Measurements from ENCODE around the gene LCE5A.
A peak's percentile ranks its signal among the peaks of the same experiment; 100 is the strongest.
"Not testable (repeated sequence)": the region's sequence is repeated elsewhere in the genome, so short reads cannot be mapped to it uniquely, and the experiment has no call there.

The LCE5A gene

DNA sequence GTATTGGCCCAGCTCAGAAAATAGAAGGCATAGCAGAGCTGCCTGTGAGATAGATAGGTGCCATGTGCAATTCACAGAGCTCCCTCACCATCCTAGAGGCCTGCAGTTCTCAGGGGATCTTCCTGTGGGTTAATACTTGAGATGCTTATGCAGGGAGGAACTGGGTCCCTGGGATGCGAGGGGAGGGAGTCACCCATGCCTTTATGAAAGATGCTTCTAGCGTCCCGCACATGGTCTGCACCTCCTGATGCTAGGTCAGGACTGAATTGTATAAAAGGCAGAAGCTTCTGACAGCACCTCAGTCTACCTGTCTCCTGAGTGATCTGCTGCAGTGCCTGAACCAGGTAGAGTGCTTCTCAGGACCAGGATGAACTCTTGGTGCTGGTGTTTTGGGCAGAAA, at the start of gene LCE5A:
Gene LCE5A, plus strand, starts transcription at position 301 of the 400 bp plus-strand sequence. CDS start 732 bp downstream, outside the sequence.
- Histone ChIP-seq H3K27ac (no peak within 1 kb of the TSS), H3K4me3 (no peak within 1 kb of the TSS)

GRCh38 chr1:152461544-152461943, 49.1 kb upstream of the LCE5A start:
- Histone ChIP-seq H3K4me3 (no peak overlapping the region), H3K27ac (no peak overlapping the region)

DNA sequence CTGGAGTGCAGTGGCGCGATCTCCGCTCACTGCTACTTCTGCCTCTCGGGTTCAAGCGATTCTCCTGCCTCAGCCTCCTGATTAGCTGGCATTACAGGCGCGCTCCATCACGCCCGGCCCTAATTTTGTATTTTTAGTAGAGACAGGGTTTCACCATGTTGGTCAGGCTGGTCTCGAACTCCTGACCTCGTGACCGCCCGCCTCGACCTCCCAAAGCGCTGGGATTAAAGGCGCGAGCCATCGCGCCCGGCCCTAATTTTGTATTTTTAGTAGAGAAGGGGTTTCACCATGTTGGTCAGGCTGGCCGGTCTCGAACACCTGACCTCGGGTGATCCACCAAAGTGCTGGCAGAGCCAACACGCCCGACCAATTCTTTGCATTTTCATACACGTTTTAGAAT, 48.0 kb upstream of the LCE5A start:
- Histone ChIP-seq H3K4me3 (no peak overlapping the region), H3K27ac (no peak overlapping the region)

DNA sequence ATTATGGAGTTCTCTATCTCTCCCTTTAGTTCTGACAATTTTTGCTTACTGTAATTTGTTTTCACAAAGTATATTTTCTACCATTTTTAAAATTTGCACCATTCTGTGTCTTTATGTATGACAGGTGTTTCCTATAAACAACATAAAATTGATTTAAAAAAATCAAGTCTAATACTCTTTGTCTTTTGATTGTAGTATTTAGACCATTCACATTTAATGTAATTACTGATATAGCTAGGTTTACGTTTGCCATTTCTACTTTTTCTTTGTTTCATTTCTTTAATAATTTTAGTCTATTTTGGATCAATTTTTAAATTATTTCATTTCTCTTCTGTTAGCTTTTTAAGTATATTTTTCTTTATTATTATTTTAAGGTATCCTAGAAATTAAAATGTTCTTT, 44.4 kb upstream of the LCE5A start:
- no peak overlapping the region for H3K27ac ChIP-seq

GRCh38 chr1:152473887-152474537, 36.6 kb upstream of the LCE5A start:
- no peak overlapping the region for H3K4me3 ChIP-seq
- no peak overlapping the region for H3K27ac ChIP-seq

More for the DNA sequence above, 44.4 kb upstream of the LCE5A start:
- no peak overlapping the region for H3K4me3 ChIP-seq

- Histone ChIP-seq H3K27ac (no peak overlapping the region), H3K4me3 (no peak overlapping the region)
Measured at GRCh38 chr1:152479792-152480595, 30.6 kb upstream of the LCE5A start.

GRCh38 chr1:152481869-152482664, 28.5 kb upstream of the LCE5A start:
- Histone ChIP-seq H3K27ac (no peak overlapping the region), H3K4me3 (no peak overlapping the region)

GRCh38 chr1:152486400-152487006, 24.1 kb upstream of the LCE5A start:
- no peak overlapping the region for H3K4me3 ChIP-seq
- H3K27ac ChIP-seq, result no peak overlapping the region

DNA sequence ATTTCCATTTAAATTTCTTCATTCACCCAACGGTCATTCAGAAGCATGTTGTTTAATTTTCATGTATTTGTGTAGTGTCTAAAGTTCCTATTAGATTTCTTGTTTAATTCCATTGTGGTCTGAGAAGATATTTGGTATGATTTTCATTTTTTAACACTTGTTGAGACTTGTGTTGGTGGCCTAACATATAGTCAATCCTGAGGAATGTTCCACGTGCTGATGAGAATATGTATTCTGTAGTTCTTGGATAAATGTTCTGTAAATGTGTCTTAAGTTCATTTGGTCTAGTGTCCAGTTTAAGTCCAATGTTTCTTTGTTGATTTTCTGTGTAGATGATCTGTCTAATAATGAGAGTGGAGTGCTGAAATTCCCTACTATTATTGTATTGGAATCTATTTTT, 22.7 kb upstream of the LCE5A start:
- Histone ChIP-seq H3K4me3 (no peak overlapping the region), H3K27ac (no peak overlapping the region)

DNA sequence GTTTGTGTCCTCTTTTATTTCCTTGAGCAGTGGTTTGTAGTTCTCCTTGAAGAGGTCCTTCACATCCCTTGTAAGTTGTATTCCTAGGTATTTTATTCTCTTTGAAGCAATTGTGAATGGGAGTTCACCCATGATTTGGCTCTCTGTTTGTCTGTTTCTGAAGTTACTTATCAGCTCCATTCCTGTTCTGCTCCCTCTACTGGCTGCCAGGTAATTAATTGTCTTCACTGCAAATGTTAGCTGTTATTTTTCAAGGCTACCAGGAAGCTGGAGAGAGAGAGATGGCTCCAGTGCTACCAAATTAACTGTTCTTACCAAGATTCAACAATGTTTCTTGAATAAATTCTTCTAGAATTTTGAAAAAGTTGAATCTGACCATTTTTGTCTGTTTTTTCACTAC, 19.1 kb upstream of the LCE5A start:
- H3K27ac ChIP-seq, H3K4me3 ChIP-seq: not testable (repeated sequence)

GRCh38 chr1:152495066-152495675, 15.4 kb upstream of the LCE5A start:
- no peak overlapping the region for H3K27ac ChIP-seq
- H3K4me3 ChIP-seq, result no peak overlapping the region

- Histone ChIP-seq H3K4me3 (no peak overlapping the region), H3K27ac (no peak overlapping the region)
Measured at GRCh38 chr1:152497273-152497672, 13.3 kb upstream of the LCE5A start.

DNA sequence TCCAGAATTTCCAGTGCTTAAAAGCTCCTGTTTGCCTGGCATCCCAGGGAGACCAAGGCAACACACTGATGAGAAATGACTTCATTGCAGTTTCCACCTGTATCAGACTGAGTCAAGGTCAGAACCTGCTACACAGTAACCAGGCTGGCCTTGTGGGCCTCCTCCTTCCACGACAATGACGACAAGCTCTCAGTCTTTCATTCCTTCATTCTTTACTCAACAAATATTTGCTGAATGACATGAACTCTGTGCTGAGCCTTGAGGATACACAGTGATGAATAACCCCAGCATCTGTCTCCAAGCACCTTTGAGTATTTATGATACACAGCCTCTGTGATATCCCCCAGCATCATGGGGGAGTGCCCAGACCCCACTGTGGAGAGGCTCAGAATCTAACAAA, 8.9 kb upstream of the LCE5A start:
- Histone ChIP-seq H3K27ac (peak overlapping the region in 3 of 21 experiments; percentile 66 to 69 (median 67)), H3K4me3 (no peak overlapping the region)

GRCh38 chr1:152502496-152503180, 8.0 kb upstream of the LCE5A start:
- no peak overlapping the region for H3K4me3 ChIP-seq
- H3K27ac ChIP-seq, result peak overlapping the region in 7 of 21 experiments; percentile 3 to 69 (median 40)

DNA sequence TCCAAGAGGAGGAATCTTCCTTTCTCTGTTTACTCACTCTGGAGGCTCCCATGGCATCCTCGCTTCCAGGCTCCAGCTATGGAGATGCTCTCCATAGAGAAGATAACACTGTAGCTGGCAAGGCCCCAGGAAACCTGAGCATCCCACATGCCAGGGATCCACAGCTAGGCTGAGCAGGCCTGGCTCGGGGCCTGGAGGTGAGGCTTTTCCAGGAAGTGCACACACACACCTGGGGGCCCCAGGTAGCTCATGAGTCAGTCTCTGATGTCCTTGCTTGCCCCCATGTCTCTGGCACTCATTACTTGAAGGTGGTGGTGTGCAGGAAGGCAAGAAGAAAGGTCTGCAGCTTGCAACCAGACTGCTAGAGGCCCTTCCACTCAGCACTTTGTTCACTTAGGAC, 5.5 kb upstream of the LCE5A start:
- H3K27ac ChIP-seq, result no peak overlapping the region
- H3K4me3 ChIP-seq, result no peak overlapping the region

DNA sequence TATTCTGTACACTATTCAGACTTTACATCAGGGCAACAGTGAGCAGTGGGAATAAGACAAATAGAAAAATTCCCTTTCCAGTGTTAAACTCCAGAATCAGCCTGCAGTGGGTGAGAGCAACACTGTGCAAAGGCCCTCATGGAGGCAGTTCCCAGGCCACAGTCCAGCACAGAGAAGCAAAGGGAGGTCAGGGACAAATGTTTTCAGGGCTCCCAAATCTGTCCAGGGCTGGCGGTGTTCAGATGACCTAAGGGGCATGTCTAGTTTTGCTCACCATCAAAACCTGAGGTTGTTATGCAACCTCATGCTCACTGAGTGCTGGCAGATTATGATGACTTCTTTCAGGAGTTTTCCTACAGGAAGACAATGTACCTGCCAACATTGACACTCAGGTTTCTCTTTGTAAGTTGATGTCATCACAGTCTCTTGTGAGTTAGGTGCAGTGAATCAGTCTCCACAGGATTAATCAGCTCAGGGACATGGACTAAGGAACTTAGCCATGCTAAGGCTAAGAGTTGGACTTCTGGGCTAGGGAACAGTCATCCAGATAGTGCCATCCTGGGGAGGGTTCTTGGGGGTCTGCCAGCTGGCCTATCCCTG, 3.6 kb upstream of the LCE5A start:
- no peak overlapping the region for H3K27ac ChIP-seq
- no peak overlapping the region for H3K4me3 ChIP-seq

- Histone ChIP-seq H3K4me3 (no peak overlapping the region), H3K27ac (no peak overlapping the region)
Measured at GRCh38 chr1:152511596-152511995, 993 bp downstream of the LCE5A start.

GRCh38 chr1:152513081-152513480, 2.5 kb downstream of the LCE5A start:
- H3K4me3 ChIP-seq, result no peak overlapping the region
- peak overlapping the region in 1 of 21 experiments; percentile 30 for H3K27ac ChIP-seq

All from skin epidermis (tissue), 12 donors.